DMS79 treated with DMSO at 0.1 percent for 48 hours (cell line): ENCODE measurements around the gene ZNF618.

Experiments used
- DNase-seq: peaks from one replicate; lab custom pipeline; 2025; lab: John Stamatoyannopoulos, UW

ZNF618 gene

GRCh38 chr9:113911850-113912557 is 35.9 kb downstream of the ZNF618 start:
- DNase-seq, result no peak

DNA sequence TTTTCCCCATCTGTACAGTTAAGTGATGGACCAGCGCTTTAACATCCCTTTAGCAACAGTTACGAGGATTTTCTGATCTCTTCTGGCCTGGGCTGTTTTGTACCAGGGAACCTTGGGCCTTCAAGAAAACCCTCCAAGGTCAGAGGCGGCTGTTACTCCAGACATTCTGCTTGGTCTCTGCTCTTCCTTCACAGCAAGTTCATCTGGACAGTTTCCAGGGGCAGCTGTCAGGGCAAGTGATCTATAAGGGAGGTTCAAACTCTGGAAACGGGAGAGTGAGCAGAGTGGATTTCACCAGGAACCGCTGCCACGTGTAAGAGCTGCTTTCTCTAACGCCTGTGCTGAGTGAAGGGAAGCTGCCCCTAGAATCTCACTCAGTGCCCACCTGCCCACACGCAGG is 36.7 kb downstream of the ZNF618 start:
- DNase-seq, result no peak

DNA sequence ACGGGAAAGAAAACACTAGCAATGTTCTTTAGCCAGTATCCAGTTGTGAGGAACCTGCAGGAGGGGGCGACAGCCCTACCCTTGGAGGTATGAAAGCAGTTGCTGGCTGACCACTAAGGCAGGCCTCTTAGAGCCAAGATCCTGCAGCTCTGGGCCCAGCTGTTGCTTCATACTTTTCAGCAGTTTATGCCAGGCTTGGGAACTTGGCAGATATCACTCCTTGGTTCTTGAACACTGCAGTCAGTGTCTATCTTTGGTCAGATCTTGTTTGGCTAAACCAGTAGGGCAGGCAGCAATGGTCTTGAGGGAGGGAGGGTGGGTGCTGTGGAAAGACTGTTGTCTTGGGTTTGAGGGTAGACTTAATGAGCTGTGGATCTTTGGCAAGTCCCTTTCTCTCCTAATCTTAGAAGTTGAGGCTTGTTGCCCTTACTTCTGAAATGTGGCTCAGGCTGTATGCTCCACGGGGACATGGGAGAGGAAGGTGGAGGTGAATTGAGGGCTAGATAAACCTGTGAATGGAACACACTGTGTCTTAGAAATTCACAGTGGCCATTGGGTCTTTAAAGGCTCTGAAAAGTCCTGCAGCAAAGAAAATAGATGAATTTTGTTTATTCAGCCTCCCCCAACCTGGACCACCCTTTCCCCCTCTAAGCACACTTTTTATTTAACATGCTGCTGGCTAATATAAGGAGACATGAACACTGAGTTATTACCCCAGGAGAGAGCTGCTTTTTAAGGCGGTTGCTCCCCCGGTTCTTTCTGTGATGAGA is 37.5 kb downstream of the ZNF618 start:
- no peak for DNase-seq

- DNase-seq, result no peak
Observed at GRCh38 chr9:113914517-113914916, 38.4 kb downstream of the ZNF618 start.

- DNase-seq, result no peak
Observed at GRCh38 chr9:113915817-113916434, 39.8 kb downstream of the ZNF618 start.

- DNase-seq, result no peak
Observed at GRCh38 chr9:113916931-113917330, 40.8 kb downstream of the ZNF618 start.

- DNase-seq, result no peak
Observed at GRCh38 chr9:113918697-113919350, 42.7 kb downstream of the ZNF618 start.

DNA sequence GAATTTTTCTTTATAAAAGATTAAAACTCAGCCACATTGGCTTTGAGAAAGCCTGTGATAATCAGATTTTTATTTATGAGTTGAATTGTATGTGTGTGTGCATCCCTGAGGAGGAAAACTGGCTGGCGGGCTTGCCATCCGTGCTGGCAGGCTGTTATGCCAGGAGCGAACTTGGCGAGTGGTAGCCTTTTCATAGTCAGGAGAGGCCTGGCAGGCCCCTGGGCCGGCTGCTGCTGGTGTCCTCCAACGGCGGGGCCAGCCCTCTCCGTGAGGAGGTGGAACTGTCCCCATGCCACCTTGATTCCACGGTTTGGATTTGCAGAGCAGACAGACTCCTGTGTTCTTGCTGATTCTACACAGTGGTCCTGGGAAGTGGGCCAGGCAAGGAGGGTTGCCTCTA is 43.3 kb downstream of the ZNF618 start:
- no peak for DNase-seq

- no peak for DNase-seq
Observed at GRCh38 chr9:113919871-113920270, 43.8 kb downstream of the ZNF618 start.

DNA sequence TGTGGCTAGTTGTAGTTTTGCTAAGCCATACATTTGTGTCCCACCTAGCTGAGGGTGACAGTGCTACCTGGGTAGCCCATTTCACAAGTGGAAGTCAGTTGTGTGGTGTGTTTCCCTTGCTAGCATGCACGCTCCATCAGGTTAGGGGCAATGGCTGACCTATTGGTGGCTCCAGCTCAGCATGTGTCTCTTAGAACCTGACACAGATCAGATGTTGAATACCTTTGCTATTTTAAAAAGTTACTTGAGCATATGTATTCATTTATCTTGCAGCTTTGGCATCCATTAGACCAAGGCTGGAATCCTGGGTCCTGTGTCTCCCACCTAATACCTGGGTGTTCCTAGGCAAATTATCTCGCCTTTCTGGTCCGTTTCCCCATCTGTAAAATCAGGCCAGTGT is 44.8 kb downstream of the ZNF618 start:
- DNase-seq, result no peak

GRCh38 chr9:113921396-113921925 is 45.4 kb downstream of the ZNF618 start:
- no peak for DNase-seq

- DNase-seq, result no peak
Observed at GRCh38 chr9:113922160-113922559, 46.1 kb downstream of the ZNF618 start.

GRCh38 chr9:113926211-113926610 is 50.1 kb downstream of the ZNF618 start:
- no peak for DNase-seq

DNA sequence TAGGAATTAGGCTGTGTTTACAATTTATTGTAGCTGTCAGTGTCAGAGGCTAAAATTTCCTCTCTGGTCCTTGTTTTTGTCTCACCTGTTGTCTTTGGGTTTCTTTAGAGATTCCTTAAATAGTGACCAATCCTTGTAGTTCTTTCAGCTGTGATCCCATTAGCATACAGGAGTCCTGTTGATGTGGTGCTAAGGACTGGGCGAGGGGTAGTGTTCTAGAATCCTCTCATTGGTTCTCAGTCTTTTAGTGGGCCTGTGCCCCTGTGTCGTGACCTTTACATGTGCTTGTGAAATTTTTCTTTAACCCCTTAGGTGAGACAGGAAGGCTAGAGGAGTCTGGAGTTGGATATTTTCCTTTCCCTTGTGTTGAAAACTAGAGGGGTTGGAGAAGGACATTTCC is 51.2 kb downstream of the ZNF618 start:
- DNase-seq, result no peak

GRCh38 chr9:113928269-113928668 is 52.2 kb downstream of the ZNF618 start:
- no peak for DNase-seq

- DNase-seq, result no peak
Observed at GRCh38 chr9:113929634-113930389, 53.7 kb downstream of the ZNF618 start.

GRCh38 chr9:113930390-113930783 is 54.3 kb downstream of the ZNF618 start:
- no peak for DNase-seq

- DNase-seq, result no peak
Observed at GRCh38 chr9:113931140-113931539, 55.0 kb downstream of the ZNF618 start.

DNA sequence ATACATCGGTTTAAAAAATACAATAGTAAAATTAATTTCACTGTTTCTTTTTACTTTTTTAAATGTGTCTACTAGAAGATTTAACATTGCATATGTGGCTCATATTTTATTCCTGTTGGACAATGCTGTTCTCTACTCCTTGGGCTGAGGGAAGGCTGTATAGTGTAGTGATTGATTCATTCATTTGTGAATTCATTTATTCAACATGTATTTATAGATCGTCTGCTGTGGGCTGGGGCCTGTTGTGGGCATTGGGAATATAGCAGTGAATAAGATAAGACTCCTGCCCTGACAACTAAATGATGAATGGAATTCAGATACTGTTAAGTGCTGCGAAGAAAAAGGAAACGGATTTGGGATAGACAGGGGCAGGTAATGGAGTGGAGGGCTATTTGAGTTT is 55.7 kb downstream of the ZNF618 start:
- no peak for DNase-seq

GRCh38 chr9:113932906-113933584 is 56.9 kb downstream of the ZNF618 start:
- no peak for DNase-seq

- no peak for DNase-seq
Observed at GRCh38 chr9:113933671-113934070, 57.6 kb downstream of the ZNF618 start.
